Stomach (tissue), 4 donors: ENCODE data around the gene FGF12.

Source experiments
- CTCF ChIP-seq, 7 experiments: fragments of 450-650 bp in 4 of 7; fragments of 200-600 bp in 3 of 7; sonication (generic) in 3 of 7; IDR thresholded peaks; one replicate each; pipeline ENCODE4 v1.5.1; 2016 to 2019; ENCODE audit warnings: antibody characterized with exemption in 7 of 7, control low read depth in 2 of 7, mild to moderate bottlenecking in 1 of 7
- EP300 ChIP-seq: sonication (generic); formaldehyde crosslinking; IDR thresholded peaks from one replicate; pipeline ENCODE4 v1.6.1; 2017; ENCODE audit warnings: antibody characterized with exemption
- POLR2A ChIP-seq, 4 donors: fragments of 450-650 bp; IDR thresholded peaks; one replicate each; pipeline ENCODE4 v1.6.1; 2016; ENCODE audit warnings: antibody characterized with exemption in 4 of 4, control low read depth in 2 of 4, mild to moderate bottlenecking in 1 of 4, moderate library complexity in 1 of 4

DNA sequence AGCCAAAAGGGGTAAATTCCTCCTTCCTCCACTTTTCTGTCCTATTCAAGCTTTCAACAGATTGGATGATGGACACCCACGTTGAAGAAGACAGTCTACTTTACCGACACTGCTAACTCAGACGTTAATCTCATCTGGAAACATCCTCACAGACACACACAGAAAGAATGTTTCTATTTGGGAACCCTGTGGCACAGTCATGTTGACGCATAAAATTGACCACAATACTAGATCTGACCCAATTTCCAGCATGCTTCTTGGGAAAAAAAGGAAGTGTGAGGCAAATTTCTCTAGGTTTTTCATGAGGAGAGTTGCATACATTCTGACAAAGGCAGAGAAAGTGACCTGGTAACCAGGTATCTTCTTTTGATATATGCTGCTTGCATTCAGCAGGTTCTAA, 594.1 kb downstream of the FGF12 start:
- TF ChIP-seq POLR2A (IDR thresholded peaks at IDR 0.05) (no peak), CTCF (IDR thresholded peaks at IDR 0.05) (no peak), EP300 (no peak)
